ENCODE data around the gene METTL25B. TPM values are rescaled to one million over a fixed set of nuclear protein-coding genes. Genes with fewer than 3 reads are reported as not detected.

Gene METTL25B
- polyA plus RNA-seq, 4 donors: 29.3 to 49.2 (median 31.7) TPM

DNA sequence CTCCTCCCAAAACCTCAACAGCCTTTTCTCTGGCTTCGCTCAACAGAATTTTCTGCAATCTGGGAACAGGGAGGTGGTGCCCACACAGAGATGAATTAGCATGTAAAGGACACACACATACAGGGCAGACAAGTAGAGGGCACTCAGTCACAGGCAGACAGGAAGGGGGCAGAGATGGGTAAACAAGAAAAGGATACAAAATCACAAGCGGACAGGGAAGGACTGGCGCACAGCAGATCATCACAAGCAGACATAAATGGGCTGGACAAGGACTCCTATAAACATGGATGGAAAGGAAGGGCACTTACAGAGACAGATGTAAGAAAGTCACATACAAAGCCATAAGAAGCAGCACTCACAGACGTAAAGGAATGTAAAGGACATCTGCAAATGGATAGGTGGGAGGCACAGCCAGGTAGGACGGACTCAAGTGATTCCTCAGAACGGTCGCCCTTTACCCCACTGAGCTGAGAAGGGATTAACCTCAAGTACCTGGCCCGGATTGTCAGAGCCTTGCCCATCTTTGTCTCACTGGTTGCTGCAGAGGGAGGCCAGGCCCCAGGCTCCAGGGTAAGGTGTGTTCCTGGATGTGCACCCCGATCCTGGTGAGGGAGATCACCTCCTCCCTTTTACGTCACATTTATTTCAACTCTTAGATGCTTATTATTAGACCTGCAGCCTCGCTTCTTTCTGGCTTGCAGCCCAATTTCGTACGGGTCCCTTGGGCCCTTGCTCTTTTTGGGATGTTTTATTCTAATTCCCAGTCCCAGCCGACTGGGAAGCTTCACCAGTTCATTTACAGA, 38.2 kb downstream of the METTL25B start:
- no peak for DNase-seq (ENCODE audit: low read depth in 4 of 4, low spot score in 3 of 4)

DNA sequence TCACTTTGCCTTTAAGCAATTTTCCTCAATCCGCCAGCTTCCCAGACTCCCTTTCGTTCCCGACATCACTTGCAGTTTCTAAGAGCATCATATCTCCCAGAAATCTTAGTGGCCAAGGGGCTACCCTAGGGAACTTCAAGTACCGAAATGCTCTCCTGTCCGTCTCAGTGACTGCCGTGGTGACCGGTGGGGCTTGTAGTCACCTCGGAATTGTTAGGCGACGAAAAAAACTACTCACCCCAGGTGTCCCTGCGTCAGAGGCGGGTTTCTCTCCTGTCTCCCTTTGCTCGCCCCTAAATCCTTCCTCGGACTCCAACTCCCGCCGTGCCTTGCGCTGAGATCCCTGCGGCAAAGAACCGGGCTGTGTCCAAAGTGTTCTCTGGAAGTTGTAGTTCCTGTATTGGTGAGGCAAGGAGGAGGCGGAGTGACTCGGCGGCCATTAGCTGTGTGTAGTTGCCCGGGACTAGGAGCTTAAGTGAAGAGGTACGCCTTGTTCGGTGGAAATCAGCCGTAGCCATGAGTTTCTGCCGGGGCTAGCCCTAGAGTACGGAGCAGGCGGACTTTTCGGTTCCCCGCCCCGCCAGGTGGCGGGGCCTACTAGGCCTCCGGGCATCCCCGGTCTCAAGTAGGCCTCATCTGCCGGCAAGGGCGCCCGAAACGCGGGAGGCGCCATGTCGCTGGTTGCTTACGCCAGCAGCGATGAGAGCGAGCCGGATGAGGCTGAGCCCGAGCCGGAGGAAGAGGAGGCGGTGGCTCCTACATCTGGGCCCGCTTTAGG, 39.0 kb downstream of the METTL25B start, which contains the start of gene PRCC:
PRCC (plus strand) TSS at position 435 of the 778 bp plus-strand sequence; CDS start at position 672, 237 bp downstream.
- peak; percentile 98 to 100 (median 99) for DNase-seq (ENCODE audit: low read depth in 4 of 4, low spot score in 3 of 4)

DNA sequence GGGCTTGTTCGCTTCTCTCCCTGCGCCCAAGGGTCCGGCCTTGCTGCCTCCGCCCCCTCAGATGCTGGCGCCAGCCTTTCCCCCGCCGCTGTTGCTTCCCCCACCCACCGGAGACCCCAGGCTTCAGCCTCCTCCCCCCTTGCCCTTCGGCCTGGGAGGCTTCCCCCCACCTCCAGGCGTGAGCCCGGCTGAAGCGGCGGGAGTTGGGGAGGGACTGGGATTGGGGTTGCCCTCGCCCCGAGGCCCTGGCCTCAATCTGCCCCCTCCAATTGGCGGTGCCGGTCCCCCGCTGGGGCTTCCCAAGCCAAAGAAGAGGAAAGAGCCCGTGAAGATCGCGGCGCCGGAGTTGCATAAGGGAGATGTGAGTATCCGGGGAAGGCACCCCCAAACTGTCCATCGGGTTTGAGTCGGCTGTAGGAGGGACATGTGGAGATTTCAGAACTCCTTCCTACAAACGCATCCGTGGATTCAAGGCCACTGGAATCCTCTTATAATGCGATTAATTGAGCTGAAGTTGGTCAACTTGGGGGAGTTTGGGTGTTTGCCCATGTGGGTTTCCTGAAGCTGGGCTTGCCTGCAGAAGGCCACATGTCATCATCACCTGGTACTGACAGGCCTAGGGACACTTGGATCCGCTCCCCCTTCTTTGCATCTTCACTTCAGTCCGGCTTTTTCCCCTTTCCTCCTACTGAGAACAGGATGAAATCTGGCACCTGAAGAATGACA, 39.8 kb downstream of the METTL25B start:
- no peak for DNase-seq (ENCODE audit: low read depth in 4 of 4, low spot score in 3 of 4)

DNA sequence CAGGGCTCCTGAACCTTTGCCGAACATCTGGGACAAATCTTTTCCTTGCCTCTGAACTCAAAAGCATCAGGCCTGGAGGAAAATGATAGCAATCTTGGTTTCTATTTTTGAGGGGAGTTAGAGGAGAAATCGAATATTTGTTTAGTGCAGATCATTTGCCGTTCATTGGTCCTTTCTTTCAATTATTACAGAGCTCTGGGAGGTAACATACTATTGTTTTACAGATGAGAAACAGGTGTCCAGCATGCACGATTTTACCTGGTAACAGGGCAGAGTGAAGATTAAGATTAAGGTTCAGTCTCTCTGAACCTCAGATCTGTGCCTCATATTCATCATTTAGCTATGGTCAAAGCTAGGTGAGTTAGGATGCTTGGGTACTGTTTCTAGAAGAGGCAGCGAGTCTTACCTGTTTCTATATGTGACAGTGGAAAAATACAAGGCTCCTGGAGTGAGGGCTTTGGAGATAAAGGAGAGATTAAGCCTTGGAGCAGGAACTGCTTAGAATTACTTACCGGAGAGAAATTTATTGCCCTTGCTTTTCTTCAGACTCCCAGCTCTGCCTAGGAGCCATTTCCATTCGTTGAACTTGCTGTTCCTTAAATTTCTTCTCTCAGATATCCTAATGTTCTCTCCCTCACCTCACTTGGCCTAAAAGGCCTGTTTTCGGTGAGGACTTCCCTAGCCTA, 40.5 kb downstream of the METTL25B start:
- no peak for DNase-seq (ENCODE audit: low read depth in 4 of 4, low spot score in 3 of 4)

DNA sequence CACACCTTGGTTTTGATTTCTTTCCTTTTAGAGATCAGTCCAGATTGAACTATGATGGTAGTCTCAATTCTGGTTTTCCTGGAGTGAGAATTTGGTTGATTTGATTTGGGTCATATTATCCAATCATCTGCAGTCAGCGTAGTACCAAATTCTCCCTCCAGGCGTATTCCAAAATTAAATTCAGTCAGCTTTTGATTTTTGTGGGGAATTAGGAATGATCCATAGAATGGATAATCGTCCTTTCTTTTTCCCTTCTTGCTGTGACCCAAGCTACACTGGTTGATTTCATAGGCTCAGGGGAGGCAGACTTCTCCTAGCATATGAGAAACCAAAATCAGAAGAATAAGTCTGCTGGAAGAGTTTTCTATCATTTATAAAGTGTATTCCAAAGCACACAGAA, 44.0 kb downstream of the METTL25B start:
- DNase-seq (ENCODE audit: low read depth in 4 of 4, low spot score in 3 of 4): no peak

DNA sequence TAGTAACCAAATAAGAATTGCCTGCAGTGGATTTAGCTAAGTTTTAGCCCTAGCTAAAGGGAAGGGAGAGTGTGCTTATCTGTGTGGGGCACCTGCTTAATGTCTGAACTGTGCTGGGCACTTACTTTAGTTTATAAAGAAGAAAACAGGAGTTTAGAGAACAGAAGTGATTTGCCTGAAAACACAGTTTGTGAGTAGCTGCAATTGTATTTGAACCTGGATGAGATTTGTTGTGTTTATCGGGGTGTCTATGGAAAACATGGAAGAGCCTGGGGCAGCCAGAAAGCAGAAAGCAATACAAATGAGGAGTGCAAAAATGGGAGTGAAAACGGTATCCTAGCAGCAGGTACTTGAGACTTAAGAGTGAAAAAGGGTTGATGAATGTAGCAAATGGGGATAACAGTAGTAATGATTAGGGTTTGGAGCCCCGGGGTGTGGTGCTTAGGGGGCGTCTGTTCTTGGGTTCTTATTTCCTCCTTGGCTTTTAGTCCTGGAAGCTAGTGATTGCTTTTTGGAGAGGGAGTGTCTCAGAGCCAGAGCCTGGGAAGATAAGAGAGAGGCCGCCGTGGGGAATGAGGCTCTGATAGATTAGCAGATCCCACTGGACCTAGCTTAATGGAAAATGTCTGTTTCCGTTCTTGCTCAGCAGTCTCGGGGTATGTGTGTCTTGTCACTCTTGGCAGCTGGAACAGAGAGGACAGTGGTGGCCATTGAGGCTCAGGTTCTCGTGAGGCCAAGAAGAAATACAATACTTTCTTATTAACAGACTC, 44.6 kb downstream of the METTL25B start:
- no peak for DNase-seq (ENCODE audit: low read depth in 4 of 4, low spot score in 3 of 4)

DNA sequence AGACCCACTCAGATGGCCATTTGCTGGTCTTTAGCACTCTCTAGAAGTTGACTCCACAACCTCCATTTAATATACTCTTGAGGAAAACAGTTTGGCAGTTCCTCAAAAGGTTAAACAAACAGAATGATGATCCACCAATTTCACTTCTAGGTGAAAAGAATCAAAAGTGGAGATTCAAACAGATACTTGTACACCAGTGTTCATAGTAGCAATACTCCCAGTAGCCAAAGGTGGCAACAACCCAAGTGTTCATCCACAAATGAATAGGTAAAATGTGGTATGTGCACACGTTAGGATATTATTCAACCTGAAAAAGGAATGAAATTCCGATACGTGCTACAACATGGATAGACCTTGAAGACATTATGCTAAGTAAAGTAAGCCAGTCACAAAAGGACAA, 45.3 kb downstream of the METTL25B start:
- DNase-seq (ENCODE audit: low read depth in 4 of 4, low spot score in 3 of 4): no peak

DNA sequence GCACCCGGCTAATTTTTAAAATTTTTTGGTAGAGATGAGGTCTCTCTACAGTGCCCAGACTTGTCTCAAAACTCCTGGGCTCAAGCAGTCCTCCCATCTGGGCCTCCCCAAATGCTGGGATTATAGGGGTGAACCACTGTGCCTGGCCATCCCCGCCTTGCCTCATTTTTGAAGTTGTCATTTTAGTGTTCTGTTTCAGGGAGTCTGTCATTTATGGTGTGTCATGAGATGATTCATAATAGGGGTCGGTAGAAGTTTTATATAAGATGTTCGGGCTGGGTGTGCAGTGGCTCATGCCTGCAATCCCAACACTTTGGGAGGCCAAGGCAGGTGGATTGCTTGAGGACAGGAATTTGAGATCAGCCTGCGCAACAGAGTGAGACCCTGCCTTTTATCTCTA, 47.5 kb downstream of the METTL25B start:
- DNase-seq (ENCODE audit: low read depth in 4 of 4, low spot score in 3 of 4): no peak

DNA sequence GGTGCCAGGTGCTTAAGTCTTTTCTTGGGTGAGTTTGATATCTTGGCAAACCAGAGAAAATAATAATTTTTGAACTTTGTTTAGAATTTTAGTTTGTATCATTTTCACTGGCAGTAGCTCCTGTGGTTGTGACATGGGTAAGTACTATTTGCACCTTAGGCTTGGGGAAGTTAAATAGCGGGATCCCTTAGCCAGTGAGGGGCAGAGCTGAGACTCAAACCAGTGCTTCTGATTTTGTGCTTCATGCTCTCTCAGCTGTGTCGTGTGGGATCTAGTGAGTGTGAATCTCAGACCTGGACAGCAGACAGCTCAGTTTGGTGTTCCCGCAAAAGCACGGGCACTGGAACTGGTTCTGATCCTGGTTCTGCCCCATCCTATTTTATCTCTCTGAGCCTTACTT, 48.7 kb downstream of the METTL25B start:
- no peak for DNase-seq (ENCODE audit: low read depth in 4 of 4, low spot score in 3 of 4)

DNA sequence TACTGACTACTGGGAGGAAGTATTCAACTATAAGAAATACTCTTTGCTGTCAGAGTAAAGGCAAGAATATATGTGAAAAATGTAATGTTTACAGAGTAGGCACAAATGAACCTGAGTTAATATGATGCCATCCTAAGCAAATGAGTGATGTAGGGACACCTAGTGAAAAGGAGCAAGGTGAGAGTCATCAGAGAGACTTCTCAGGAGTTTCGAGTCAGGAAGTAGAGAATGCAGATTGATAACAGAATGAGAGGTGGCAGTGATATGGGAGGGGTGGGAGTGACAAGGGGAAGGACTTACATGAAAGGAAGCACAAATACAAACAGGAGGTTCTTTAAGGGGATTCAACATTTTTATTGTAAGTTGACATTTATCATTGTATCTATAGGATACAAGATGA, 49.3 kb downstream of the METTL25B start:
- no peak for DNase-seq (ENCODE audit: low read depth in 4 of 4, low spot score in 3 of 4)

DNA sequence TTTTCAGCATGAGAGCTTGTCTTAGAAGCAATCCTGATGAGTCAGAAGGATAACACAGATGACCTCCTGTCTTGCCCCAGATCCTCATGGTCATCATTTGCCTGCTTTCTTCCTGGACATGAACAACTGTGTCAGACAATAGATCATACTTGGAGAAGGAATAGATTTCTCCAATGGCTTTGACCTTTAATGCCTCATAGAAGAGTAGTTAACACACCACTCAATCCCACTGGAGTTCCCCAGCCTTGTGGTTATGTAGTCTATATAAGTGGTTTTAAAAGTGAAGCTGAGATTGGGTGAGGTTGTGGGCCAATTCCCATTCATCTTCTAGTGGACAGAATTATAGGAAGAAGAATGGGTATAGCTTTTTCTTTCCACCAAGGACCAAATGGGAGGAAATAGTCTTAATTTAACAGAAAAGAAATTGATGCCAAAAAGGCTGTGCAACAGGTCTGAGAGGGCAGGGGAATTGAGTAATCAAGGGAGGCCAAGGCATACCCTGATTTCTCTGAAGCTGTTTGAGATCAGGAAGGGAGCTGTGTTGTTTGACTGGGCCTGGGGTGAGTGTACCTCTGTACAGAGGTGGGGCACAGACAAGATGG, 53.4 kb downstream of the METTL25B start:
- DNase-seq (ENCODE audit: low read depth in 4 of 4, low spot score in 3 of 4): no peak

DNA sequence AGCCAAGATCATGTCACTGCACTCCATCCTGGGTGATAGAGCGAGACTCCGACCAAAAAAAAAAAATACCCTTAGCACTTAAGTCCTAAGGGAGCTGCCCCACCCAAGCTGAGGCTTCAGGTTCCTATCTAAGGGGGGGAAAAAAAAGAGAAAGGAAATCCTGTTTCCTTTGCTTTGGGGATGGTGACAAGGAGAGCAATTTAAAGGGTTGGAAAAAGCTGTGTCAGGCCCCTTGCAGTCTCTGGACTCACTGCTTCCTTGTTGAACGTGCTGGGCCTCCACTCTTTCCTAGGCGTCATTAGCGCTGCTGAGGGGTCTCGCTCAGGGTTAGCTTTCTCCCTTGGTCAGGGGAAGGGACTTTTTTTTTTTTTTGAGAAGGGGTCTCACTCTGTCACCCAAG, 57.2 kb downstream of the METTL25B start:
- no peak for DNase-seq (ENCODE audit: low read depth in 4 of 4, low spot score in 3 of 4)

Other genes starting within 250 kb of the METTL25B start
- 10 to 100 TPM; 21.1 to 30.2 (median 24.2) TPM for gene MEF2D, start 227.7 kb upstream of the METTL25B start, polyA plus RNA-seq (ENCODE audit: insufficient read length in 4 of 4)
- 10 to 100 TPM; 11.6 to 15.7 (median 13.6) TPM for gene IQGAP3, start 155.9 kb upstream of the METTL25B start, polyA plus RNA-seq (ENCODE audit: insufficient read length in 4 of 4)
- gene TTC24, start 148.7 kb upstream of the METTL25B start, polyA plus RNA-seq (ENCODE audit: insufficient read length in 4 of 4): 1 to 10 TPM in 2 of 4 donors, under 1 TPM in 2; 0.79 to 2.0 (median 1.1) TPM
- gene NAXE, start 136.7 kb upstream of the METTL25B start, polyA plus RNA-seq (ENCODE audit: insufficient read length in 4 of 4): 10 to 100 TPM; 53.7 to 75.2 (median 74.5) TPM
- 10 to 100 TPM; 20.5 to 35.1 (median 32.8) TPM for gene GPATCH4, start 127.0 kb upstream of the METTL25B start, polyA plus RNA-seq (ENCODE audit: insufficient read length in 4 of 4)
- gene HAPLN2, start 109.1 kb upstream of the METTL25B start, polyA plus RNA-seq (ENCODE audit: insufficient read length in 4 of 4): under 1 TPM; 0.16 to 0.63 (median 0.28) TPM
- gene BCAN, start 86.4 kb upstream of the METTL25B start, polyA plus RNA-seq (ENCODE audit: insufficient read length in 4 of 4): under 1 TPM; 0.21 to 0.82 (median 0.36) TPM
- 100 to 1,000 TPM in 3 of 4 donors, 10 to 100 TPM in 1; 55.8 to 159 (median 147) TPM for gene NES, start 51.1 kb upstream of the METTL25B start, polyA plus RNA-seq (ENCODE audit: insufficient read length in 4 of 4)
- 100 to 1,000 TPM in 2 of 4 donors, 10 to 100 TPM in 2; 96.4 to 313 (median 105) TPM for gene CRABP2, start 22.9 kb upstream of the METTL25B start, polyA plus RNA-seq (ENCODE audit: insufficient read length in 4 of 4)
- 10 to 100 TPM; 39.0 to 46.1 (median 43.7) TPM for gene ISG20L2, start 297 bp downstream of the METTL25B start, polyA plus RNA-seq (ENCODE audit: insufficient read length in 4 of 4)
- 10 to 100 TPM; 45.8 to 72.7 (median 66.1) TPM for gene MRPL24, start 12.6 kb downstream of the METTL25B start, polyA plus RNA-seq (ENCODE audit: insufficient read length in 4 of 4)
- gene HDGF, start 23.2 kb downstream of the METTL25B start, polyA plus RNA-seq (ENCODE audit: insufficient read length in 4 of 4): 100 to 1,000 TPM; 174 to 284 (median 268) TPM
- gene PRCC, start 39.1 kb downstream of the METTL25B start, polyA plus RNA-seq (ENCODE audit: insufficient read length in 4 of 4): 100 to 1,000 TPM in 3 of 4 donors, 10 to 100 TPM in 1; 94.8 to 133 (median 117) TPM
- 1 to 10 TPM in 2 of 4 donors, under 1 TPM in 2; 0.60 to 2.3 (median 0.95) TPM for gene SH2D2A, start 88.4 kb downstream of the METTL25B start, polyA plus RNA-seq (ENCODE audit: insufficient read length in 4 of 4)
- gene INSRR, start 130.6 kb downstream of the METTL25B start, polyA plus RNA-seq (ENCODE audit: insufficient read length in 4 of 4): 1 to 10 TPM; 1.0 to 3.9 (median 1.3) TPM
- 1 to 10 TPM; 1.2 to 3.1 (median 2.0) TPM for gene NTRK1, start 132.4 kb downstream of the METTL25B start, polyA plus RNA-seq (ENCODE audit: insufficient read length in 4 of 4)
- 10 to 100 TPM; 18.1 to 64.2 (median 21.6) TPM for gene PEAR1, start 165.2 kb downstream of the METTL25B start, polyA plus RNA-seq (ENCODE audit: insufficient read length in 4 of 4)
- 1 to 10 TPM in 1 of 4 donors, under 1 TPM in 3; 0.32 to 1.4 (median 0.71) TPM for gene LRRC71, start 192.2 kb downstream of the METTL25B start, polyA plus RNA-seq (ENCODE audit: insufficient read length in 4 of 4)

Data from left renal pelvis (tissue), 4 donors.